Astrocyte (in vitro differentiated cells and primary cell): Measurements from ENCODE around the gene DNMT1. TPM values are rescaled to one million over a fixed set of nuclear protein-coding genes. Genes with fewer than 3 reads are reported as not detected.

Experiments used
- DNase-seq: peaks from one replicate; pipeline ENCODE4 v3.0.0-alpha.2; 2010; ENCODE audit warnings: low read depth
- FAIRE-seq: peaks from 2 replicates; lab custom pipeline; 2011; peaks lifted over from hg19 to GRCh38; lab: Jason Lieb, UNC
- H2AFZ ChIP-seq: 2 replicates; pipeline ENCODE4 v1.6.0; 2012; ENCODE audit warnings: low read depth, low read length, inconsistent platforms
- H3K27ac ChIP-seq: 2 replicates; pipeline ENCODE4 v1.5.1; 2011; ENCODE audit warnings: low read depth, low read length, inconsistent platforms
- H3K27me3 ChIP-seq: 2 replicates; pipeline ENCODE4 v1.6.0; 2011; ENCODE audit warnings: low read length, inconsistent platforms; ENCODE audit not compliant: insufficient read depth
- H3K36me3 ChIP-seq: 2 replicates; pipeline ENCODE4 v1.5.1; 2011; ENCODE audit warnings: low read length, inconsistent platforms; ENCODE audit not compliant: insufficient read depth
- H3K4me1 ChIP-seq: 2 replicates; pipeline ENCODE4 v1.5.1; 2011; ENCODE audit warnings: low read length, inconsistent platforms; ENCODE audit not compliant: insufficient read depth
- H3K4me2 ChIP-seq: 2 replicates; pipeline ENCODE4 v1.6.0; 2012; ENCODE audit warnings: low read length, inconsistent platforms
- H3K4me3 ChIP-seq: 2 replicates; pipeline ENCODE4 v1.5.1; 2011; ENCODE audit warnings: low read depth, mild to moderate bottlenecking, low read length, inconsistent platforms; ENCODE audit not compliant: insufficient read depth
- H3K79me2 ChIP-seq: 2 replicates; pipeline ENCODE4 v1.6.0; 2012; ENCODE audit warnings: mild to moderate bottlenecking, low read length, inconsistent platforms; ENCODE audit not compliant: insufficient read depth
- H3K9ac ChIP-seq: 2 replicates; pipeline ENCODE4 v1.6.0; 2012; ENCODE audit warnings: mild to moderate bottlenecking, low read length, inconsistent platforms
- H3K9me3 ChIP-seq: 2 replicates; pipeline ENCODE4 v1.5.1; 2012; ENCODE audit warnings: low read depth, mild to moderate bottlenecking, low read length, inconsistent platforms; ENCODE audit not compliant: insufficient read depth
- H4K20me1 ChIP-seq: 2 replicates; pipeline ENCODE4 v1.6.0; 2012; ENCODE audit warnings: low read length, inconsistent platforms; ENCODE audit not compliant: insufficient read depth
- H3K27ac Mint-ChIP-seq: one replicate; pipeline ENCODE4 v1.8.0; 2021; ENCODE audit warnings: mild to moderate bottlenecking, mixed read lengths; ENCODE audit not compliant: unreplicated experiment
- H3K27me3 Mint-ChIP-seq: one replicate; pipeline ENCODE4 v1.8.0; 2021; ENCODE audit warnings: low read depth, mixed read lengths; ENCODE audit not compliant: unreplicated experiment
- H3K36me3 Mint-ChIP-seq: one replicate; pipeline ENCODE4 v1.8.0; 2021; ENCODE audit warnings: low read depth, mixed read lengths; ENCODE audit not compliant: unreplicated experiment
- H3K4me1 Mint-ChIP-seq: one replicate; pipeline ENCODE4 v1.8.0; 2021; ENCODE audit warnings: low read depth, mixed read lengths; ENCODE audit not compliant: unreplicated experiment
- H3K4me3 Mint-ChIP-seq: one replicate; pipeline ENCODE4 v1.8.0; 2021; ENCODE audit warnings: mild to moderate bottlenecking, moderate library complexity, mixed read lengths; ENCODE audit not compliant: unreplicated experiment
- H3K9me3 Mint-ChIP-seq: one replicate; pipeline ENCODE4 v1.8.0; 2021; ENCODE audit warnings: mild to moderate bottlenecking, mixed read lengths; ENCODE audit not compliant: unreplicated experiment
- EZH2 ChIP-seq: IDR thresholded peaks from 2 replicates; pipeline ENCODE4 v1.6.1; 2012; ENCODE audit warnings: mild to moderate bottlenecking, low read length, inconsistent platforms; ENCODE audit not compliant: insufficient read depth
- total RNA-seq: library from RNA; stranded (reverse); gene quantifications from 2 replicates; pipeline ENCODE4 v1.2.1, GENCODE V29; 2021
- TF ChIP-seq, protein P1 (sequence below): IDR thresholded peaks from 2 replicates; pipeline ENCODE4 v1.5.1; 2011; ENCODE audit warnings: low read depth, mild to moderate bottlenecking, inconsistent platforms, low read length, moderate library complexity; ENCODE audit not compliant: insufficient read depth

Gene DNMT1
- total RNA-seq, 1 donor from 2014 or later = 50.6 TPM

DNA sequence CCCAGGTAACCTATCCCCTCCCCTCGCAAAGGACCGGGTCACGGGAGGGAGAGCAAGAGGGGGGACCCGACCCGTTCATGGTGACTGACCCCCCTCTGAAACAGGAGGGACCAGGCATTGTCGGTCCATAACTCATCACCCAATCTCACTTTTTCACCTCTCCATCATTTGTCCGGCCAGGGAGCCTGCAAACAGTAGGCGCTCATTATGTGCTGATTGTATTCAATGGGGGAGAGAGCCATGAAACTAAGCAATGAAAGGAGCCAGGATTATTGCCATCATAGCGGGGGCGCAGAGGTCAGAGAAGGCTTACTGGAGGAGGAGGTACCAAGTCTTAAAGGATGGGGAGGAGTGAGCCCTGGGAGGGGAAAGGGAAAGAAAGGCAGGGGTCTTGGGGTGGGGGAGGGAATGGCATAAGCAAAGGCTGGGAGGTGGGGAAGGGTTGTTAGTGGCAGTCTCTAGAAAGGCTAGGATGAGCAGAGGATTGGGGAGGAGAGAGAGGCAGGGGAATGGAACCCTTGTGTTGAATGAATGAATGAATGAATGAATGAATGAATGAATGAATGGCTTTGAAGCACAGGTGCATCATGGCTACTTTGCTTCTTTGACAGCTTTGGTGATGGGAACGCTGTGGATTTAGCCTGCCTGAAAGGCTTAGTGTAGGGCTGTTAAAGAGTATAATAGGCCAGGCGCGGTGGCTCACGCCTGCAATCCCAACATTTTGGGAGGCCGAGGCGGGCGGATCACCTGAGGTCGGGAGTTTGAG is 107.3 kb downstream of the DNMT1 start:
- H3K36me3 Mint-ChIP-seq = peaks cover 24% of the 10 kb centered on the region
- DNase-seq = no peak
- Histone ChIP-seq H3K4me1 (no peaks in the 10 kb centered on the region), H3K36me3 (no peaks in the 10 kb centered on the region), H3K9me3 (no peaks in the 10 kb centered on the region), H4K20me1 (no peaks in the 10 kb centered on the region), H3K4me3 (no peak overlapping the region), H2AFZ (no peak overlapping the region), H3K4me2 (peak overlapping the region; percentile 88), H3K9ac (peak overlapping the region; percentile 78), H3K27me3 (no peaks in the 10 kb centered on the region), H3K27ac (no peak overlapping the region), H3K79me2 (no peaks in the 10 kb centered on the region)
- H3K27ac Mint-ChIP-seq = no peak overlapping the region
- TF ChIP-seq, protein P1, sequence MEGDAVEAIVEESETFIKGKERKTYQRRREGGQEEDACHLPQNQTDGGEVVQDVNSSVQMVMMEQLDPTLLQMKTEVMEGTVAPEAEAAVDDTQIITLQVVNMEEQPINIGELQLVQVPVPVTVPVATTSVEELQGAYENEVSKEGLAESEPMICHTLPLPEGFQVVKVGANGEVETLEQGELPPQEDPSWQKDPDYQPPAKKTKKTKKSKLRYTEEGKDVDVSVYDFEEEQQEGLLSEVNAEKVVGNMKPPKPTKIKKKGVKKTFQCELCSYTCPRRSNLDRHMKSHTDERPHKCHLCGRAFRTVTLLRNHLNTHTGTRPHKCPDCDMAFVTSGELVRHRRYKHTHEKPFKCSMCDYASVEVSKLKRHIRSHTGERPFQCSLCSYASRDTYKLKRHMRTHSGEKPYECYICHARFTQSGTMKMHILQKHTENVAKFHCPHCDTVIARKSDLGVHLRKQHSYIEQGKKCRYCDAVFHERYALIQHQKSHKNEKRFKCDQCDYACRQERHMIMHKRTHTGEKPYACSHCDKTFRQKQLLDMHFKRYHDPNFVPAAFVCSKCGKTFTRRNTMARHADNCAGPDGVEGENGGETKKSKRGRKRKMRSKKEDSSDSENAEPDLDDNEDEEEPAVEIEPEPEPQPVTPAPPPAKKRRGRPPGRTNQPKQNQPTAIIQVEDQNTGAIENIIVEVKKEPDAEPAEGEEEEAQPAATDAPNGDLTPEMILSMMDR = no peak
- no peak for TF ChIP-seq EZH2
- H3K9me3 Mint-ChIP-seq = peaks cover 1% of the 10 kb centered on the region
- peaks cover 1% of the 10 kb centered on the region for H3K4me1 Mint-ChIP-seq
- H3K4me3 Mint-ChIP-seq = peak overlapping the region; percentile 89
- no peak for FAIRE-seq
- peaks cover 20% of the 10 kb centered on the region for H3K27me3 Mint-ChIP-seq

DNA sequence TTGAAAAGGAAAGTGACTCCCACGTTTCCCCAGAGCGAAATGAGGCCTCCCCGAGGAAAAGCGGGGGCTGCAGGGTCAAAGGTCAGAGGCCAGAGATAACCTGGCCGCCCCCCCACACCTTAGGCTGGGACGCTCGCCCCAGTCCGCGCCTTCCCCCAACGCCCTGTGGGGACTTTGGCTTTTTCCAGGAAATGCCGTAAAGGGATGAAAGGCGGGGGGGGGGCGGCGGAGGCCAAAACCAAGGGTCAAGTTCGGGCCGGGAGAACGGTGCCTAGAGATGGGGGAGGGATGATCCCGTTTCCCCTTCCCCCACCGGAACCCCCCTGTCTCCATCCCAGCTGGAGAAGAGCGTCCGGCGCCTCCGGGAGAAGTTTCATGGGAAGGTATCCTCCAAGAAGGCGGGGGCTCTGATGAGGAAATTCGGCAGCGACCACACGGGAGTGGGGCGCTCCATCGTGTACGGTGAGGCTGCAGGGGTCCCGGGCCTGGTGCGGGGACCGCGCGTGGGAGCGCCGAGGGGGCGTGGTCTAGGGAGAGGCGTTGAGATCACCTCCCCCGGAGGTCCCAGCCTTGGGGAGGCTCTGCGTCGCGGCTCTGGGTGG is 108.1 kb downstream of the DNMT1 start:
- Histone ChIP-seq H2AFZ (peak overlapping the region; percentile 85), H3K4me3 (peak overlapping the region; percentile 81), H3K9me3 (no peaks in the 10 kb centered on the region), H3K4me1 (no peaks in the 10 kb centered on the region), H3K27ac (no peak overlapping the region), H4K20me1 (no peaks in the 10 kb centered on the region), H3K79me2 (no peaks in the 10 kb centered on the region), H3K4me2 (peak overlapping the region; percentile 88), H3K9ac (peak overlapping the region; percentile 78), H3K36me3 (no peaks in the 10 kb centered on the region), H3K27me3 (no peaks in the 10 kb centered on the region)
- Mint-ChIP-seq H3K4me3 (peak overlapping the region; percentile 89), H3K27me3 (peaks cover 22% of the 10 kb centered on the region), H3K9me3 (peaks cover 1% of the 10 kb centered on the region), H3K27ac (no peak overlapping the region), H3K4me1 (no peaks in the 10 kb centered on the region), H3K36me3 (peaks cover 21% of the 10 kb centered on the region)
- FAIRE-seq (no peak), DNase-seq (no peak)
- no peak for TF ChIP-seq EZH2
- TF ChIP-seq, protein P1 = no peak
